GM12801 (cell line): ENCODE data around the gene NR2C2.

Source experiments
- TF ChIP-seq, protein P1 (sequence below): IDR thresholded peaks from one replicate; pipeline ENCODE4 v1.5.1; 2011; ENCODE audit warnings: control low read depth; ENCODE audit not compliant: insufficient read length; ENCODE audit errors: extremely low read depth

The NR2C2 gene

DNA sequence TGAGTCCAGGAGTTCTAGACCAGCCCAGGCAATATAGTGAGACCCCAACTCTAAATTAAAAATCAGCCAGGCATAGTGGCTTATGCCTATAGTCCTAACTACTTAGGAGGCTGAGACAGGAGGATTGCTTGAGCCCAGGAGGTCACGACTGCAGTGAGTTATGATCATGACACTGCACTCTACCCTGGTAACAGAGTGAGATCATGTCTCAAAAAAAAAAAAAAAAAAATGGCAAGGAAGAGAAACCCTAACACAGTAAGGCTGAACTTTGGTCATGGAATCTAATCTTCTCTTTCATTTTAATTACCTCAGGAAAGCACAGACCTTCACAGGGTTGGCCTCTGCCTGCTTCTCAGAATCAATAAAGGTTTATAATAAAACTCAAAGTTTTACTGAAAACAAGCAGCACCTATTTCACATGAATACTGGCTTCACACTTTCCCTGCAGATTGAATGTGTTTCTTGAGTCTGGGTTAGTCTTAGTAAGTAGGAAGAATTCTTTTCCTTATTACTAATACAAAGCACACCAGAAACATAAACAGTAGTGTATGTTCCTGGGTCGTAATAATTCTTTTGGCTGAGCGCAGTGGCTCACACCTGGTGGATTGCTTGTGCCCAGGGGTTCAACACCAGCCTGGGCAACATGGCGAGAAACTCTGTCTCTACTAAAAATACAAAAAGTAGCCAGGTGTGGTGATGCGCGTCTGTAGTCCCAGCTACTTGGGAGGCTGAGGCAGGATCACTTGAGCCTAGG, 11.6 kb upstream of the NR2C2 start:
- TF ChIP-seq, protein P1, sequence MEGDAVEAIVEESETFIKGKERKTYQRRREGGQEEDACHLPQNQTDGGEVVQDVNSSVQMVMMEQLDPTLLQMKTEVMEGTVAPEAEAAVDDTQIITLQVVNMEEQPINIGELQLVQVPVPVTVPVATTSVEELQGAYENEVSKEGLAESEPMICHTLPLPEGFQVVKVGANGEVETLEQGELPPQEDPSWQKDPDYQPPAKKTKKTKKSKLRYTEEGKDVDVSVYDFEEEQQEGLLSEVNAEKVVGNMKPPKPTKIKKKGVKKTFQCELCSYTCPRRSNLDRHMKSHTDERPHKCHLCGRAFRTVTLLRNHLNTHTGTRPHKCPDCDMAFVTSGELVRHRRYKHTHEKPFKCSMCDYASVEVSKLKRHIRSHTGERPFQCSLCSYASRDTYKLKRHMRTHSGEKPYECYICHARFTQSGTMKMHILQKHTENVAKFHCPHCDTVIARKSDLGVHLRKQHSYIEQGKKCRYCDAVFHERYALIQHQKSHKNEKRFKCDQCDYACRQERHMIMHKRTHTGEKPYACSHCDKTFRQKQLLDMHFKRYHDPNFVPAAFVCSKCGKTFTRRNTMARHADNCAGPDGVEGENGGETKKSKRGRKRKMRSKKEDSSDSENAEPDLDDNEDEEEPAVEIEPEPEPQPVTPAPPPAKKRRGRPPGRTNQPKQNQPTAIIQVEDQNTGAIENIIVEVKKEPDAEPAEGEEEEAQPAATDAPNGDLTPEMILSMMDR, result no peak

DNA sequence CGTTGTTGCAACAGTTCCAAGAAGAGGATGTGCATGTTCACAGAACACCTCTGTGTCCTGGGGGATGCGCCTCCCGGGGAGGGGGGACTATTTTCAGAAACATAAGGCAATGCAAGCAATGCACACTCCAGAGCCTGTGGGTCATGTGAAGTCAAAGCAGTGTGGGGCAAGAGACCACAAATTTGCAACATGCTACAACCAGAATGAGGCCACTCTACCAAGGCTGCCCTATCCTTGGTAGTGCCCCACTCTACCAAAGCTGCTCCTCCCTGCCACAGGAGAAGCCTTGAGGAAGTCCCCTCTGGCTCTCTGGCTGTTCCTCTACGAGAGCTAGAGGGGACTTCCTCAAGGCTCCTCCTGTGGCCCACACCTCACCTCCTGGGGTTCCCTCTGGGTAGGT, 8.4 kb upstream of the NR2C2 start:
- TF ChIP-seq, protein P1, result no peak

DNA sequence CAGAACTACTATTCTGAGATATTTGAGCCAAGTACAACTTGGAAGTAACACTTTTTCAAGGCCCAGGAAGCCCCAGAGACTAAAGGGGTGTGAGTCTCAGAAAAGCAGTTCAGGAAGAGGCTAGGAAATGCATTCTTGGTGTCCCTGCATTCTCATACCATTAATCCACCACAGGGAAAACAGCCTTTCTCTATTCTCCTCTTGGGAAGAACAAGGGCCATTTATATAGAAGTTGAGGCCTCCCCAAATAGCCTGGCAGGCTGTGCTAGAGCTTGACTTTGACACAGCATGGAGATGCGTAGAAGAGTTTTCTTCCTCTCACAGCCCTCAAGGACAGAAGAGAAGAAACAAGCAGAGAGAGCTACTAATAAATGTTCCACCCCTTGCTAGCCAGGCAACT, 5.5 kb upstream of the NR2C2 start:
- TF ChIP-seq, protein P1, result no peak

DNA sequence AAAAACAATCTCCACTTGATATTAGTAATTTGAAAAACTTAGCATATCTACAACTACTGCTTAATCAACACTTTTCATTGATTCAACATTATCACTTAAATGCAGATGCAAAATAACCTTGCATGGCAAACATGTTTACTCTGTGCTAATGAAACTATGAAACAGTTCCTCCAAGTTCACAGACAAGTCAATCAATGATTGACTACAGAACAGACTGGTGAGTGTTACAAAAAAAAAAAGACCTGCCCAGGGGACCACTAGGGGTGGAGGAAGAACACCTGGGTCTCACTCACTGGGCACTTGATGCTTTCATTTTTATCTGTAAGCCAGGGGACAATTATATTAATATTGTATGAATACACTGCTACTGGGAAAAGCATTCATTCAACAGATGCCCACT, 4.3 kb upstream of the NR2C2 start:
- TF ChIP-seq, protein P1, result no peak

DNA sequence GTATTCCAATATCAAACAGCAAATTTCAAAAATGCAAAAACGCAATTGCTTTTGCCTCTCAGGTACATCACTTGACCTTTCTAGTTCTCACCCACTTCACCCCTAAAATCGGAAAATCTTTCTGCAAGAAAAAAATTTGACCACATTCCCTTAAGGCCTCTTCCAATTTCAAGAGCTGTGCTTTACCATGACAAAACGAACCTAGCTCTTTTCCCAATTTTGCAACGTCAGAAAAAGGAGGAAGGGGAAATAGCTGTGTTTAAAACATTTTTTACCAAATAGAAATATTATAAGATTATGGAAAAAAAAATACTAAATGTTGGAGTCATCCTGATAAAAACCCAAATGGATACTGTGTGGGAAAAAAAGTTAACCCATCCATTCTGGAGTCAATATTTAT, 1.1 kb upstream of the NR2C2 start:
- TF ChIP-seq, protein P1, result no peak

DNA sequence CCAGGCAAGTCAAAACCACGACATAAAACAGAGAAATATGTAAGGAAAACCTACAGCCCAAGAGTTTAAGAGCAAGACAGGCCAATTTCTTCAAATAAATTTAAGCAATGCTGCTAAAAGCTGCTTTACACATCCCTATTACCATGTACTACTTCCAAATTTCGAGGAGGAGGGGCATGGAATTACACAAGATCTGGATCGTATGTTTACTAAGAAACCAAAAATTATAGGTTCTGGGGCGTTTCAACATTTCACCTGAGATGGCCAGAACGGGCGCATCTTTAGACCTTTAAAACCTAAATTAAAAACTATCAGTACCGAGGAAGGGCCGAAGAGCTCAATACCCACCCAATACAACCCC, 664 bp upstream of the NR2C2 start:
- TF ChIP-seq, protein P1, result no peak

DNA sequence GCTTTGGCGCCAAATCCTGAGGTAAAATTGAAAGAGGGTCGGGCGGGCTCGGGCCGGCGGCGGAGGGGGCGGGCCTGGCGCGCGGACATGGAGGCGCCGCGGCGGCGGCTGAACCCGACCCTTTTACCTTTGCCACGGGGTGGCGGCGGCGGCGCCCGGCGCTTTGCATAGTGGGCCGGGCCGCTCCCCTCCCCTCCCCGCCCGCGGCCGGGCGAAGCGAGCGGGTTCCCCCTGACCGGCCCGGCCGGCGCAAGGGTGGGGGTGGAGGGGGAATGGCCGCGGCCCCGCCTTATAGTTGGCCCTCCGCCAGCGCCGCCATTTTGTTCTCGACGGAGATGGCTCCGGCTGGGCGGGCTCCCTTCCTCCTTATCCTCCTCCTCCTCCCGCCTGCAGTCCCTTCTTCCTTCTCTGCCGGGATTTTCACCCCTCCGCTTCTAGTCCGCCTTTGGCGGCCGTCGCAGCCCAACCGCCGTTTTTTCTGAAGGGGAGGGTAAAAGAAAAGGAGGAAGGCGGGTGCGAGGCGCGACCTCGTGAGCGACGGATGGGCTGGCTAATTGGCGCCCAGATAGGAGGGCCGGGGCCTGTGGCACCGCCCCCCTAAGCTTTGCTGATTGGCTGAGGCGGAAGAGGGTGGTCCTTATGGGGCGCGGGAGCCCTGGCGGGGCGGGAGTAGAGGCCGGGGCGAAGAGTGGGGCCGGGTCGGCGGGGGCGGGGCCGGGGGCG, 664 bp downstream of the NR2C2 start:
- TF ChIP-seq, protein P1, result no peak
